ENCODE measurements around the gene ZNF474.

Gene ZNF474

DNA sequence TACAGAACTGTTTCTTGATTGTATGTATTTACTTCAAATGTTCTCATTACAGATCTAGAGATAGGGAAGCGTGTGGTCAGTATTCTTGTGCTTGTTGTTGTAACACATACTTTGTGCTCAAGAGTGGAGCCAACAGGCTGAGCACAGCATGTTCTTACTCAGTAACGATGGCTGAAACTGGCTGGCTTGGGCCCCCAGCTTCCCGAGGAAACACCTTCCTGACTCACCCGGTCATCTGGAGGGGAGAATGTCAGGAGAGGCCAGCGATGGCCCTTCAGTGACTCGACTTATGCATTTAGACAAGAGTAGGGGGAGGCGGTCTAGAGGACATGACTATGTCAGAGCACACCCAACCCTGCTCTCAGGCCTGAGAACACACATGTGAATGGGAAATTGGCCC is 25.6 kb downstream of the ZNF474 start:
- no peak for DNase-seq

GRCh38 chr5:122155546-122155945 is 26.2 kb downstream of the ZNF474 start:
- DNase-seq, result no peak

- no peak for DNase-seq
Measured at GRCh38 chr5:122156724-122157325, 27.5 kb downstream of the ZNF474 start.

DNA sequence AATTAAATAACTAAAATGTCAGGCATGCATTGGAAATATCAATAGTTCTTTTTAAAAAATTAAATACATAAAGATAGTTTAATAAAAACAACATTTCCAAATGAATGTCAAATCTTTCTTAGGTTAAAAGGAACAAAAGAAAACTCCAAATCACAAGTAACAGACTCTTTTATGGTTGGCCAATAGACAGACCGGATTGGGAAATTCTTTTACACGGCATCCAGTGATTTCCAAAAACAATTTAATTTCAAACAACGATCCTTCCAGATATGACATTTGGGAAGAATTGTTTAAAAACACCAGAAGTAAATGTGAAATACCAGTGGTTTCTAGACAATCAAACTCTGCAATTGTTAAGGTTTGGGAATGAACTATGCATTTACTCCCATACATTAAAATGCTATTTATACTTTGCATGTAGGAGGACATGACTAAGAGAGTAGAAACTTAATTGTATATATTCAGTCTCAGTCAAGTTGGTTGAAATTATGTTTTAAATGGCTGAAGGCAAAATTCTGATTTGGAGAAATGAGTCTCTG is 32.8 kb downstream of the ZNF474 start:
- no peak for DNase-seq

GRCh38 chr5:122163121-122164069 is 34.0 kb downstream of the ZNF474 start:
- no peak for DNase-seq

DNA sequence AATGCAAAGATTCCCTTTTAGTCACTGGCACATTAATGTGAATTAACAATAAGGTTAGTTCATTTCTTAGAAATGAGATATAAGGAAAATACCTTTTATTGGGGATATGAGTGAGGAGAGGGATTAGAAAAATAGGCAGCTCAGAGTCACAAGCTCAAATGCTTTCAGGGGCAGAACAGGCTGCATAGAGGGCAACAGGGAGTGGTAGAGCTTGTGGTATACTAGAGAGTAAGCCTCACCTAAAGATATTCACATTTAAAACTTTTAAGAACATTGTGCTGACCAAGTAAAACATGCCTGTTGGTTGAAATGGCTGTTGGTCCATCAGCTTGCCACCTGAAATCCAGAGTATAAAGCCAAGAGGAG is 34.7 kb downstream of the ZNF474 start:
- no peak for DNase-seq

DNA sequence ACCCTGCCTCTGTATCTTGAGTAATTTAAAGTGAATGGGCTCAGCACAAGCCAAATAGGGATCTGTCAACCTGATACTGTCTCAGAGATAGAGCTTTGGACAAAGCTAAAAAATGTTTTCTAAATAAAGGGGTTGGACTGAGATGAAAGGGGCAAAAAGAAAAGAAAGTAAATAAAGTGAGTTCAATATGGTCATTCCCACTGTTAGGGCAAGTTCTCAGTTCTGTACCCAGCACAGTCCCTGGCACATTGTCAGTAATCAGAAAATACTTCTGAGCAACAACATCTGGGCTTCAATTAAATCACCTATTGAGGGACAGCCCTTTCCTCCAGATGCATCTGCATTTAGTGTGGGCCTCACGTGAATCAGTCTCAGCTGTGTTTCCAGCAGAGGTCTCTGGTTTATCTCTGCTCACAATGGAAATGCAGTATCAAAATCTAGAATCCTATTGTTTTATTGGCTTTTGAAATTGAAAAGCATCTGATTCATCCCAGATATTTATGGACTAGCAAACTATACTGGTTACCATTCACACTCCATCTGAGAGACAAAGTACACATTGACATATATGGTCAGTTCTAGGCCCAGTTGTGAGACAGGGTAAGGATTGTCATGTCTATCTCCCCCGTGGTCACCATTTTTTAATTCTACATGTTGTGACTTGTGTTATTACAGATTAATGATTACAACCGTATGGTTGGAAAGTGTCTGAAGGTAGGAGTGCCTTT is 35.6 kb downstream of the ZNF474 start:
- no peak for DNase-seq

DNA sequence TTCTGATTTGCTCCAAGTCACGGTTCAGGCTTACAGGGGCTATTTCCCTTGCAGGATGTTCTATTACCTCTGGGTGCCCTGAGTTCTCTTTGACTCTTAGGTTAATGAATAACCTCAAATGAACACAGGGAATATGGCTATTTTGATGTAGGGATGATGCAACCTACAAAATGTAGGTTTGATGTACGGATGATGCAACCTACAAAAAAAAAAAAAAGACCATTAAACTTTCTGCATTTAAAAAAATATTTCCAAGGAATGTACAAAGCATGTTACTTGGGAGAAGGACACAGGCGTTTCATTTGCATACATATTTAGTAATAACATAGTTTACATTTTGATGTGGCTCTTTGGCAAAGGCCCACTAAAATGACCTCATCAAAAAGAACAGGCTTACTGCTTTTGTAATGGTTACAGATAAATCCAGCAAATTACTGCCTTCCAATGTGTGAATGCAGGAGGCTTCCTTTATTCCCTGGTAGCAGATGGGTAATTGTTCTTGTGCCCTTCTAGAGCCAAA is 36.3 kb downstream of the ZNF474 start:
- DNase-seq, result no peak

GRCh38 chr5:122169350-122170103 is 40.2 kb downstream of the ZNF474 start:
- DNase-seq, result no peak

DNA sequence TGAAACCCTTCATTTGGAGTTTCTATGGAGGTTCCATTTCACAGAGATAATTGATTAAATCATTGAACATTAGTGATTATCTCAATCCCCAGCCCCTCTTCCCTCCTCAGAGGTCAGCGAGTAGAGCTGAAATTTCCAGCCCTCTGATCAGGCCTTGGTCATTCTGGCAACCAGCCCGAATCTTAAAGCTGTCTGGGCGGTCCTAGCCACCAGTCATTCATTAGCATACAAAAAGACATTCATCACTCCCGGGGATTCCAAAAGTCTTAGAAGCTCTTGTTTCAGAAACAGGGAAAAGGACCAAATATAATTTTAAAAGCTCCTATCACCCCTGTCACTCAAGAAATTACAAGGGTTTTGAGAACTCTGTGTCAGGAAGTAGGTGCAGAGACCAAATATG is 41.3 kb downstream of the ZNF474 start:
- no peak for DNase-seq

DNA sequence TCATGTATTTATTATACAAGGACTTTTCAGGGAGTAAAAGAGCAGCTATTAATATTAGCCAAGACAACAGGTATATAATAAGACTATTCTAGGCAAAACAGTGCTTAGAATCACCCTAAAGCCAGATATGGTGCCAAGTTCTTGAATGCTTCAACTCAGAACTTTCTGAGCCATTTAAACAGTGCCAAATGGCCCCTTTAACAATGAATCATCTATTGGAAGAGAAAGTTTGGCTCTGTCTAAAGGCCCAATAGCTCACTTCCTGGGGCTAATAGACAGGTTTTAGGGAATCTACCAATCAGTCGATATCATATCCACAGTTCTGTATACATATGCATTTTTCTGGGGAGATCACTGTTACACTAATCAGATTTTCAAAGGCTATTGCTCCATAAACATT is 42.9 kb downstream of the ZNF474 start:
- no peak for DNase-seq

DNA sequence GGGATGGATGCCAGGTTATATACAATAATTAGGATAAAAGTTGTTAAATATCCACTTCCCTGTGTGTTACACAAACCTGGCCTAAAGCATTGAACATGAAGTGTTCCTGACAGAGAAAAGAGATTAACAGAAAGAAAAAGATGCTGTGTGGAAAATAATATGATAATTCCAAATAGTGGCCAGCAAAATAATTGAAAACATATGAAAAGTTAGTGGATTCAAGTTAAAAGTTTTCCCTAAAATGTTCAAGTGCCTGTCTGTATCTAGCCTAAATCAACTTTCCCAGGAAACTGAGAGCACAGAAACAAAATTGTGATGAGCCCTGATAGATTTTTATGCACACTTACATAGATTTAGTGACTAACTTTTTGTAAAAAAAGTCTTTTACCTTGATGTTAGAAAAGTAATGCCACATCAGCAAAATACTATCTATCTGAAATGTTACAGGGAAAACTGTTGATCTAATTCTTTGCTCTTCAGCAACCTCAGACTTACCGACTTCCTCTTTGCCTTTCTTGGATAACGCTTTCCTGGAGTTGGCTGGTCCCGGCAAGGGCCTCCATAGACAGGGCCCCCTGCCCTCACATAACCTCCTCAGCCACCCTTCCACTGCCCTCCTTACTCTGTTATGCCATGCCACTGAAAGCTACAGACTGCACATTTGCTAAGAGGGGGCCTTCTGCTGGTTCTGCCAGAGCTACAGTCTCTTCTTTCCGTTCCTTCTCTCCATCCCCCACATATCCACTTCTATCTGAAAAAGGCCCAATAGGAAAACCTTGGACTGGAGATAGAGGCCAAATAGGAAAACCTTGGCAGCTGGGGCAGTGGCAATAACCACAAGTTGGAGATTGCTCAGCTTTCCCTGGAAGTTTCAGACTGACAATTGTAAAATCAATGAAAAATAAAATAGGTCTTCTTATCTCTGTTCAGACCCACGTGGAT is 44.4 kb downstream of the ZNF474 start:
- no peak for DNase-seq

DNA sequence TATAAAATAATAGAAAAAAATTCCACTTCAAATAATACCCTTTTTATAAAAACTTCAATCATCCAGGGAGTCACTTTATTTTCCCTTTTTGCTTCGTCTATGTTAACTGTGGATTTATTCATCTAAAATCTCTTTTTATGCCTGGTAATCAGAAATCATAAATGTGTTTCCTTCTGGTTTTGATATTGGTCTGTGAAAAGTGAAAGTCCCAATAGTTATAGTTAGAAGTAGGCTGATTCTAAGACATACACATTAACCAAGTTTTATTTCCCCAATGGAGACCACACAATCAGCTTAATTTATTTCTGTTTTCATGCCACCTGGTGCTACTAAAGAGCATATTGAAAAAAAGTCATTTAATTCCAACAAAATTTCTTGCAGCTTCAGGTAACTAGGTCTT is 45.7 kb downstream of the ZNF474 start:
- no peak for DNase-seq

DNA sequence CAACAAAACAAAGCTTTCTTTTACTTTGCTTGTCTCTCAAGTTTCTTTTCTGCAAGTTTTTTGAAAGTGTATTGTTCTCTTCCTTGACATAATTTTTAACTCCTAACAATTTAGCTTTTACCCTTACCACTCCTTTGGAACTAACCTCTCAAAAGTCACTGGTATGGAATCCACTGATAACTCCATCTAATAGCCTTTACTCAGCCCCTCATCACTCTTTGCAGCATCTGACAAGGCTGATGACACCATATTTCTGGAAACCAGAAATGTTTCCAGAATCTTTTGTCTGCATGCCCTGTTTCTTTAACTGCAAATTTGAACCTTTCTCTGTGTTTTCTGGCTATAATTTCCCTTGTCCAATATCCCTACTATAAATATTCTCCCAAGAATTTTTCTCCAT is 46.5 kb downstream of the ZNF474 start:
- DNase-seq, result no peak

DNA sequence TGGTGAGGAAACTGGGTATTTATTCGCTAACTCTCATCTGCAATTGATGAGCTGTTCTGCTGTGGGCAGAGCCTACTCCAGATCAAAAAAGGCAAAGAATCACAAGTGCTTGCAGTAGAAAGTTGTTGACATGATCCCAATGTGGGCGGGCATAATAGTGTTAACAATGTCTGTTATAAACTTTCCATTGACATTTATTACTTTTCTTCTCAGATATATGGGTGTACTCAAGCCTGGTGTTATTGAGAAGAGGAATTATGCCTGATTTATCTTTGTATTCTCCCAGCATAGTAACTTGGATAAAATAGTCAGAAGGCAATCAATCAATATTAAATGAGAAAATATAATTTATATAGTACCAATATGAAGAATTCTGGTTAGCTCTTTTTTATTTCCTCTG is 47.8 kb downstream of the ZNF474 start:
- no peak for DNase-seq

- no peak for DNase-seq
Measured at GRCh38 chr5:122179701-122180100, 50.4 kb downstream of the ZNF474 start.

DNA sequence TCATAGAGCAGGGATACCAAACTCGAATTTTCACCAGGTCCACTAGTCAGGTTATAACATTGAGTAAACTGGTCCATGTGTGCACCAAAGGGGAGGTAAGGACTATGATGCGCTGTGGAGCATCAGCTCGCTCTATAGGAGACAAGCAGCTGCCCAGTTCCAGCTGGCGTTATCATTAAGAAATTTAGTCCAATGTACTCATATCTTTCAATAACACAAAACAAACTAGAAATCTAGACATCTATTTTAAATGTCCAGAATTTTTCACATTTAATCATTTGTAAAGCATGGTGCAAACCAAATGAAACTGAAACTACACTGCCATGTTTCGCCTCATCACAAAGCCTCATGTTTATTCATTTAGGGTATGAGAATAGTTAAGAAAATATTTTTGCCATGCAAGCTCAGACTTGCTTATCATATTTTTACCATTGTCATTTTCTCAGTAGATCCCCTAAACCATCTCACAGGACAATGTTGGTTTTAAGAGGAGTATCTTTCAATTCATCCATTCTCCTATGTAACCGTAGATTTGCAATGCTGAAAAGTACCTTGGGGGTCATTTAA is 50.9 kb downstream of the ZNF474 start:
- no peak for DNase-seq

- no peak for DNase-seq
Measured at GRCh38 chr5:122180863-122181548, 51.7 kb downstream of the ZNF474 start.

DNA sequence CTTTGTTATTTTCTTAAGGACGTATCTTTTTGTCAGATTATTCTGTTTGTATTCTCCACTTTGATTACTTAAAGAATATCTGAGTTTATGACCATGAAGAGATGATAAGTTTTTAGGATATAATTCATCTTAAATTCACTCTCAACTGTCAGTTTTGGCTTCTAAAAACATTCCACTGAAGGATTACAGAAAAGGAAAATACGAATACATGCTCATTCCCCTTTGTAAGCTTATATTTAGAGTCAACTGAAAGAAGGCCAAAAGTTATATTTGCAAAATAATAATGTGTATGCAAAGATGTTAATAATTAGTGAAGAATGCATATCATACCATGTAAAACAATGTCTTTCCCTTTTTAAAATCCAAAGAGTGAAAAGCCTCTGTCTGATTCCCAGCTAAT is 52.5 kb downstream of the ZNF474 start:
- DNase-seq, result no peak

- no peak for DNase-seq
Measured at GRCh38 chr5:122182491-122182921, 53.2 kb downstream of the ZNF474 start.
